ENCODE measurements around the gene ACSM3.
"Not testable (repeated sequence)": the region's sequence is repeated elsewhere in the genome, so short reads cannot be mapped to it uniquely, and the experiment has no call there.

The ACSM3 gene

GRCh38 chr16:20761175-20761574 lies 2.6 kb upstream of the ACSM3 start:
- DNase-seq, result no peak

- no peak for DNase-seq
Measured at GRCh38 chr16:20762404-20763123, 1.2 kb upstream of the ACSM3 start.

- not testable (repeated sequence) for DNase-seq
Measured at GRCh38 chr16:20764448-20764847, 634 bp downstream of the ACSM3 start.

- no peak for DNase-seq
Measured at GRCh38 chr16:20765732-20766131, 1.9 kb downstream of the ACSM3 start.

- no peak for DNase-seq
Measured at GRCh38 chr16:20766294-20766693, 2.5 kb downstream of the ACSM3 start.

GRCh38 chr16:20767577-20767976 lies 3.8 kb downstream of the ACSM3 start:
- DNase-seq, result no peak

- DNase-seq, result no peak
Measured at GRCh38 chr16:20768121-20768520, 4.3 kb downstream of the ACSM3 start.

GRCh38 chr16:20768818-20769217 lies 5.0 kb downstream of the ACSM3 start:
- DNase-seq, result no peak

- DNase-seq, result no peak
Measured at GRCh38 chr16:20773679-20774078, 9.9 kb downstream of the ACSM3 start.

- peak; percentile 38 for DNase-seq
Measured at GRCh38 chr16:20774703-20775362, 11.0 kb downstream of the ACSM3 start.

GRCh38 chr16:20781697-20782096 lies 17.9 kb downstream of the ACSM3 start:
- no peak for DNase-seq

GRCh38 chr16:20782470-20782869 lies 18.7 kb downstream of the ACSM3 start:
- DNase-seq, result no peak

GRCh38 chr16:20784204-20784603 lies 20.4 kb downstream of the ACSM3 start:
- no peak for DNase-seq

- no peak for DNase-seq
Measured at GRCh38 chr16:20789130-20789529, 25.3 kb downstream of the ACSM3 start.

- DNase-seq, result no peak
Measured at GRCh38 chr16:20791923-20792612, 28.3 kb downstream of the ACSM3 start.

GRCh38 chr16:20798364-20798763 lies 34.5 kb downstream of the ACSM3 start:
- DNase-seq, result no peak

- peak; percentile 17 for DNase-seq
Measured at GRCh38 chr16:20799599-20799998, 35.8 kb downstream of the ACSM3 start.

- no peak for DNase-seq
Measured at GRCh38 chr16:20801278-20801677, 37.5 kb downstream of the ACSM3 start.

GRCh38 chr16:20803192-20803560 lies 39.4 kb downstream of the ACSM3 start:
- no peak for DNase-seq

- no peak for DNase-seq
Measured at GRCh38 chr16:20803561-20804214, 39.9 kb downstream of the ACSM3 start.

- DNase-seq, result not testable (repeated sequence)
Measured at GRCh38 chr16:20805684-20806167, 41.9 kb downstream of the ACSM3 start.

- DNase-seq, result peak; percentile 84
Measured at GRCh38 chr16:20806168-20807050, 42.6 kb downstream of the ACSM3 start, which contains the start of the genes ERI2 and REXO5. TSS of gene ERI2 (minus strand) at chr16:20806472. CDS start at chr16:20806430, 42 bp downstream. TSS of gene REXO5 (plus strand) at chr16:20806527. CDS start at chr16:20806954, 427 bp downstream.
